GM12878 (cell line): ENCODE data around the gene KCND2.

ENCODE experiments used
- CTCF ChIP-seq, 3 experiments: IDR thresholded peaks in 2 of 3; conservative IDR thresholded peaks in 1 of 3; 2 replicates each; pipeline ENCODE4 v1.5.1; 2011; ENCODE audit warnings: low read depth in 3 of 3, low read length in 3 of 3, mild to moderate bottlenecking in 3 of 3, control low read depth in 2 of 3, moderate library complexity in 2 of 3, inconsistent platforms in 1 of 3, mixed read lengths in 1 of 3; ENCODE audit not compliant: control insufficient read depth in 2 of 3, insufficient read depth in 1 of 3; ENCODE audit errors: extremely low read depth in 1 of 3
- EZH2 ChIP-seq: IDR thresholded peaks from 2 replicates; pipeline ENCODE4 v1.6.1; 2012; ENCODE audit warnings: low read depth, mild to moderate bottlenecking, control low read depth, inconsistent platforms, low read length, borderline replicate concordance; ENCODE audit not compliant: control insufficient read depth
- MEF2A ChIP-seq: IDR thresholded peaks from 2 replicates; pipeline ENCODE4 v1.6.1; 2011; ENCODE audit warnings: low read depth, mild to moderate bottlenecking, low read length, moderate library complexity; ENCODE audit not compliant: insufficient read depth
- MYC ChIP-seq: IDR thresholded peaks from 2 replicates; pipeline ENCODE4 v1.6.1; 2011; ENCODE audit warnings: mild to moderate bottlenecking, low read length, moderate library complexity, inconsistent platforms; ENCODE audit not compliant: insufficient read depth, insufficient replicate concordance, insufficient read length, severe bottlenecking
- POLR2AphosphoS5 ChIP-seq: IDR thresholded peaks from 2 replicates; pipeline ENCODE4 v1.6.1; 2011; ENCODE audit warnings: mild to moderate bottlenecking, low read length, inconsistent platforms
- TBL1XR1 ChIP-seq: IDR thresholded peaks from 2 replicates; pipeline ENCODE4 v1.6.1; 2012; ENCODE audit warnings: low read depth, low read length, improper control_type of control experiment
- ZNF217 ChIP-seq: fragments of 450-650 bp; IDR thresholded peaks from 2 replicates; pipeline ENCODE4 v1.6.1; 2017; ENCODE audit warnings: antibody characterized with exemption, mild to moderate bottlenecking
- ZNF384 ChIP-seq: IDR thresholded peaks from 2 replicates; pipeline ENCODE4 v1.6.1; 2012; ENCODE audit warnings: low read depth, mild to moderate bottlenecking, low read length, improper control_type of control experiment, borderline replicate concordance

- TF ChIP-seq ZNF384 (no peak), MYC (no peak), TBL1XR1 (no peak), MEF2A (no peak), POLR2AphosphoS5 (no peak), CTCF (IDR thresholded peaks at IDR 0.05 in 2 of 3, conservative IDR thresholded peaks at IDR 0.05 in 1 of 3; ENCODE audit: control insufficient read depth in 2 of 3, extremely low read depth in 1 of 3, insufficient read depth in 1 of 3, low read depth in 3 of 3, low read length in 3 of 3) (no peak), EZH2 (no peak), ZNF217 (no peak)
Observed at GRCh38 chr7:120260111-120260510, 12.9 kb upstream of the KCND2 start.
